ENCODE results near the gene KIF6.

DNA sequence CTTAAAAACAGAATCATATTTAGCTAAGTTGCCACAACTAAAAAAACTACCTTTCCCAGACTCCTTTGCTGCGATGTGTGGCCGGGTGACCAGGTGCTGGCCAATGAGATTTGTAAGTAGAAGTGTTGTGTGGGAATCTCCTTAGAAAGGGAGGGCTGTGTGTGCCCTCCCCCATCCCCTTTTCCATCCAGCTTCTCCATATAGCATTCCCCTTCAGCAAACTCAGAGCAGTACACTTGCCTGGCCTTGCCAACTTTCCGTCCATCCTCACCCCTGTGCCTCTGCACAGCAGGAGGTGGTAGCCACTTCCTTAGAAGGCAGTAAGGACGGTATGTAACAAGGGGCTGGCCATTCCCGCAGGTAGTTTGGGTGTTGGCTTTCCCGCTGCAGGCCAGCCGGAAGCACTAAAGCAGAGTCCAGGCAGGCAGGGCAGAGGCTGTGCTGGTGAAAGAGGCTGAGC is 380.4 kb downstream of the KIF6 start:
- TF ChIP-seq POLR2AphosphoS5 (IDR thresholded peaks at IDR 0.05) = no peak
- TF ChIP-seq, protein P1, sequence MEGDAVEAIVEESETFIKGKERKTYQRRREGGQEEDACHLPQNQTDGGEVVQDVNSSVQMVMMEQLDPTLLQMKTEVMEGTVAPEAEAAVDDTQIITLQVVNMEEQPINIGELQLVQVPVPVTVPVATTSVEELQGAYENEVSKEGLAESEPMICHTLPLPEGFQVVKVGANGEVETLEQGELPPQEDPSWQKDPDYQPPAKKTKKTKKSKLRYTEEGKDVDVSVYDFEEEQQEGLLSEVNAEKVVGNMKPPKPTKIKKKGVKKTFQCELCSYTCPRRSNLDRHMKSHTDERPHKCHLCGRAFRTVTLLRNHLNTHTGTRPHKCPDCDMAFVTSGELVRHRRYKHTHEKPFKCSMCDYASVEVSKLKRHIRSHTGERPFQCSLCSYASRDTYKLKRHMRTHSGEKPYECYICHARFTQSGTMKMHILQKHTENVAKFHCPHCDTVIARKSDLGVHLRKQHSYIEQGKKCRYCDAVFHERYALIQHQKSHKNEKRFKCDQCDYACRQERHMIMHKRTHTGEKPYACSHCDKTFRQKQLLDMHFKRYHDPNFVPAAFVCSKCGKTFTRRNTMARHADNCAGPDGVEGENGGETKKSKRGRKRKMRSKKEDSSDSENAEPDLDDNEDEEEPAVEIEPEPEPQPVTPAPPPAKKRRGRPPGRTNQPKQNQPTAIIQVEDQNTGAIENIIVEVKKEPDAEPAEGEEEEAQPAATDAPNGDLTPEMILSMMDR (IDR thresholded peaks at IDR 0.05) = no peak

All from gastroesophageal sphincter (tissue), 3 donors.